HG02970 (cell line): ENCODE results near the gene COPB2.
"Not testable (repeated sequence)": the region's sequence is repeated elsewhere in the genome, so short reads cannot be mapped to it uniquely, and the experiment has no call there.

Experiments
- ATAC-seq: cut with Tn5 transposase; IDR thresholded peaks from one replicate; pipeline ENCODE4 v1.9.1; 2021; ENCODE audit warnings: mild to moderate bottlenecking, moderate library complexity, moderate number of reproducible peaks; ENCODE audit not compliant: unreplicated experiment, low FRiP score

COPB2 gene

GRCh38 chr3:139389552-139390368, at the start of gene COPB2:
COPB2 (minus strand) TSS chr3:139389647; CDS start chr3:139389550, 97 bp downstream.
- peak; percentile 97 for ATAC-seq

GRCh38 chr3:139434764-139435307, 45.4 kb upstream of the COPB2 start:
- ATAC-seq = no peak

- no peak for ATAC-seq
Measured at GRCh38 chr3:139434228-139434627, 44.8 kb upstream of the COPB2 start.

GRCh38 chr3:139433089-139433488, 43.6 kb upstream of the COPB2 start:
- no peak for ATAC-seq

- ATAC-seq = no peak
Measured at GRCh38 chr3:139430493-139430892, 41.0 kb upstream of the COPB2 start.

GRCh38 chr3:139427283-139428060, 38.0 kb upstream of the COPB2 start:
- ATAC-seq = no peak

GRCh38 chr3:139425745-139426400, 36.4 kb upstream of the COPB2 start:
- no peak for ATAC-seq

GRCh38 chr3:139423232-139423631, 33.8 kb upstream of the COPB2 start:
- ATAC-seq = no peak

- ATAC-seq = no peak
Measured at GRCh38 chr3:139421460-139421859, 32.0 kb upstream of the COPB2 start.

GRCh38 chr3:139421040-139421439, 31.6 kb upstream of the COPB2 start:
- no peak for ATAC-seq

- ATAC-seq = no peak
Measured at GRCh38 chr3:139418144-139418543, 28.7 kb upstream of the COPB2 start.

- no peak for ATAC-seq
Measured at GRCh38 chr3:139416275-139416674, 26.8 kb upstream of the COPB2 start.

- no peak for ATAC-seq
Measured at GRCh38 chr3:139414608-139415224, 25.3 kb upstream of the COPB2 start.

- not testable (repeated sequence) for ATAC-seq
Measured at GRCh38 chr3:139412891-139413290, 23.4 kb upstream of the COPB2 start.

- ATAC-seq = not testable (repeated sequence)
Measured at GRCh38 chr3:139401155-139401554, 11.7 kb upstream of the COPB2 start.

- no peak for ATAC-seq
Measured at GRCh38 chr3:139396707-139397106, 7.3 kb upstream of the COPB2 start.

GRCh38 chr3:139394116-139394515, 4.7 kb upstream of the COPB2 start:
- no peak for ATAC-seq

GRCh38 chr3:139388821-139389551, 461 bp downstream of the COPB2 start:
- peak; percentile 38 for ATAC-seq

GRCh38 chr3:139388077-139388476, 1.4 kb downstream of the COPB2 start:
- ATAC-seq = no peak

- ATAC-seq = not testable (repeated sequence)
Measured at GRCh38 chr3:139382291-139382690, 7.2 kb downstream of the COPB2 start.
